ENCODE measurements around the gene ATF7. TPM values are rescaled to one million over a fixed set of nuclear protein-coding genes. Genes with fewer than 3 reads are reported as not detected.

ATF7 gene
- polyA plus RNA-seq, 3 donors, result 21.7 to 27.9 (median 24.4) TPM

DNA sequence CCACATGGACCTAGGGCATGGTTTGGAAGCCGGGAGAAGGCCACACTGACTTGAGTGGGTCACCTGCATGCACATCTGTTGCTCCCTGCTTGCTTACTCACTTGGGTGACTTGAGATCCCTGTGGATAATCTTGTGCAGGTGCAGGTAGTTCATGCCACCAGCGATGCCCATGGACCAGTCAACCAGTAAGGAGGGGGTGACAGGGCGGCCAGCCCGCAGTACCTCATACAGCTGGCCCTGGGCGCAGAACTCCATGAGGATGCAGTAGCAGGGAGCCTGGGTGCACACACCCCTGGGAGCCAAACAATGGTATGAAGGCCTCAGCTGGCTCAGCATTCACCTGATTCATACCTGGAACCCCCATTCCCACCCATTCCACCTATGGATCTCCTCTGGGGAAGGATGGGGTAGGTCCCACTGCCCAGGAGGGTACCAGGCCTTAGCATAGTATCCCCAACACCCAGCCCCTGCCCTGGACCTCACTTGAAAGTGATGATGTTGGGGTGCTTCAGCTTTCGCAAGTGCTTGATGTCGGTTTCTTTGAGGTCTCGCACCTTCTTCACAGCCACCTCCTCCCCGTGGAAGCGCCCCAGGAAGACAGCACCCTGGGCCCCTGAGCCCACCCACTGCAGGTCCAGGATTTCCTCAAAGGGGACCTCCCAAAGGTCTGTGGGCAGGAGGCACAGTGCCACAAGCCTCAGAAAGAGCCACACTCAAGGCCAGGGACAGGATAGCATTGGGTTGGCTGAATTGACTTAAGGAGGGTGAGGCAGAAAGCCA, 140.0 kb downstream of the ATF7 start:
- H3K4me3 Mint-ChIP-seq, result no peak overlapping the region
- no peaks in the 10 kb centered on the region for H3K9me3 ChIP-seq (replicated peaks in 1 of 2; ENCODE audit: control insufficient read depth in 1 of 2, insufficient read depth in 1 of 2, low read length in 2 of 2)
- peaks cover 31 to 37% of the 10 kb centered on the region in 2 donors for H3K36me3 Mint-ChIP-seq
- H3K4me1 ChIP-seq (ENCODE audit: control insufficient read depth in 1 of 2, insufficient read depth in 2 of 2, low read length in 2 of 2), result no peaks in the 10 kb centered on the region
- peaks cover 40 to 69% of the 10 kb centered on the region in 2 donors for H3K36me3 ChIP-seq (replicated peaks in 1 of 2; ENCODE audit: control insufficient read depth in 1 of 2, insufficient read depth in 2 of 2, low read length in 2 of 2)
- WGBS (ENCODE audit: insufficient coverage), result 100% methylated on average over 7 of the region's 10 CpGs
- no peak overlapping the region for H3K9ac ChIP-seq (ENCODE audit: insufficient read depth, low read length, poor library complexity, severe bottlenecking)
- no peaks in the 10 kb centered on the region for H3K27me3 ChIP-seq (ENCODE audit: control insufficient read depth in 2 of 2, insufficient read depth in 2 of 2, low read length in 2 of 2)
- H3K27me3 Mint-ChIP-seq (ENCODE audit: low read depth in 3 of 3), result peaks cover 0 to 2% (median 1%) of the 10 kb centered on the region in 3 donors
- intact Hi-C loops (cut with micrococcal nuclease), result no loop called here
- H3K4me3 ChIP-seq (replicated peaks in 1 of 3; ENCODE audit: low read depth in 2 of 3, low read length in 3 of 3), result no peak overlapping the region
- H3K4me2 ChIP-seq (replicated peaks; ENCODE audit: extremely low read depth, low read length, poor library complexity, severe bottlenecking), result no peak overlapping the region
- peaks cover 55% of the 10 kb centered on the region for H4K20me1 ChIP-seq (ENCODE audit: insufficient read depth, low read length)
- H3K79me2 ChIP-seq (ENCODE audit: insufficient read depth, low read length), result no peaks in the 10 kb centered on the region
- no peak for DNase-seq
- TF ChIP-seq, protein P1, sequence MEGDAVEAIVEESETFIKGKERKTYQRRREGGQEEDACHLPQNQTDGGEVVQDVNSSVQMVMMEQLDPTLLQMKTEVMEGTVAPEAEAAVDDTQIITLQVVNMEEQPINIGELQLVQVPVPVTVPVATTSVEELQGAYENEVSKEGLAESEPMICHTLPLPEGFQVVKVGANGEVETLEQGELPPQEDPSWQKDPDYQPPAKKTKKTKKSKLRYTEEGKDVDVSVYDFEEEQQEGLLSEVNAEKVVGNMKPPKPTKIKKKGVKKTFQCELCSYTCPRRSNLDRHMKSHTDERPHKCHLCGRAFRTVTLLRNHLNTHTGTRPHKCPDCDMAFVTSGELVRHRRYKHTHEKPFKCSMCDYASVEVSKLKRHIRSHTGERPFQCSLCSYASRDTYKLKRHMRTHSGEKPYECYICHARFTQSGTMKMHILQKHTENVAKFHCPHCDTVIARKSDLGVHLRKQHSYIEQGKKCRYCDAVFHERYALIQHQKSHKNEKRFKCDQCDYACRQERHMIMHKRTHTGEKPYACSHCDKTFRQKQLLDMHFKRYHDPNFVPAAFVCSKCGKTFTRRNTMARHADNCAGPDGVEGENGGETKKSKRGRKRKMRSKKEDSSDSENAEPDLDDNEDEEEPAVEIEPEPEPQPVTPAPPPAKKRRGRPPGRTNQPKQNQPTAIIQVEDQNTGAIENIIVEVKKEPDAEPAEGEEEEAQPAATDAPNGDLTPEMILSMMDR (IDR thresholded peaks at IDR 0.05), result no peak
- no peak overlapping the region for H3K27ac ChIP-seq (ENCODE audit: low read depth in 1 of 2, low read length in 2 of 2)
- no peak overlapping the region for H2AFZ ChIP-seq (ENCODE audit: insufficient read depth, low read depth, low read length, poor library complexity, severe bottlenecking)
- peak overlapping the region in 2 of 7 donors; percentile 61 to 63 for H3K27ac Mint-ChIP-seq
- no peaks in the 10 kb centered on the region for H3K4me1 Mint-ChIP-seq
- peaks cover 0 to 1% (median 0%) of the 10 kb centered on the region in 7 donors for H3K9me3 Mint-ChIP-seq

DNA sequence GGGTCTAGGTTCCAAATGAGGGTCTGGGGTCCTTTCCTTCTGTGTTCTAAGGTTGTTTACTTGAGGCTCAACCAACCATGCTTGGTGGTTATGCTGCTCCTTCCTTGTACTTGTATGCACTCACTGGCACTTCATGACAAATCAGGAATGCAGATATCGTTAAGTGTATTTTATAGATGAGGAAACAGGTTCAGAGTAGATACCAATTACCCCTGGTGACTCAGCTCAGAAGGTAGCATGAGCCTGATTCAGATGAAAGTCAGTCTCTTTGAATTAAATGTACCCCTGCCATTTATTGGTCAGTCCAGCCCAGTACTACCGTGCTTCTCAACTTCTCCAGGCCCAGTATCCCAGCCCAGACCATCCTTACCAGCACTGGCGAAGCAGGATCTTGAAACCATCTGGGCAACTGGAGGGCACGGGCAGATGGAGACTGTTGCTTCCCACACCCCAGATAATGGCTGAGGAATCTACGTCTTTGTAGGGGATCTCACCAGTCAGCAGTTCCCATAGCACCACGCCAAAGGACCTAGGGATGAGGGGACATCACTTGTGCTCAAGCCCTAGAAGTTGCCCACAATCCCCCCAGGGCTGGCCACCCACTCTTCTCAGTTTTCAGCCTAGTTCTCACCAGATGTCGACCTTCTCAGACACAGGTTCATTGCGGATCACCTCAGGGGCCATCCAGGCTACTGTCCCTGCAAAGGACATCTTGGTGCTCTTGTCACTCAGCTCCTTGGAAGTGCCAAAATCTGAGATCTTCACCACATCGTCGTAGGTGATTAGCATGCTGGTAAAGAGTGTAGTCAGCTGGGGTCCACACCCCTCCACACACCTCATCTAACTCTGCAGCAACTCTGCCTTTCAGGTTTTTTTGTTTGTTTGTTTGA, 141.3 kb downstream of the ATF7 start:
- Mint-ChIP-seq H3K36me3 (peaks cover 41 to 45% of the 10 kb centered on the region in 2 donors), H3K27me3 (ENCODE audit: low read depth in 3 of 3) (peaks cover 0 to 2% (median 1%) of the 10 kb centered on the region in 3 donors), H3K4me1 (no peaks in the 10 kb centered on the region), H3K4me3 (no peak overlapping the region), H3K27ac (peak overlapping the region in 4 of 7 donors; percentile 9 to 77 (median 71)), H3K9me3 (peaks cover 0 to 1% (median 0%) of the 10 kb centered on the region in 7 donors)
- WGBS (ENCODE audit: insufficient coverage), result 90% methylated on average over 6 of the region's 10 CpGs
- Histone ChIP-seq H3K27me3 (ENCODE audit: control insufficient read depth in 2 of 2, insufficient read depth in 2 of 2, low read length in 2 of 2) (no peaks in the 10 kb centered on the region), H3K4me3 (replicated peaks in 1 of 3; ENCODE audit: low read depth in 2 of 3, low read length in 3 of 3) (no peak overlapping the region), H3K4me2 (replicated peaks; ENCODE audit: extremely low read depth, low read length, poor library complexity, severe bottlenecking) (no peak overlapping the region), H3K36me3 (replicated peaks in 1 of 2; ENCODE audit: control insufficient read depth in 1 of 2, insufficient read depth in 2 of 2, low read length in 2 of 2) (peaks cover 53 to 82% of the 10 kb centered on the region in 2 donors), H3K9ac (ENCODE audit: insufficient read depth, low read length, poor library complexity, severe bottlenecking) (no peak overlapping the region), H3K9me3 (replicated peaks in 1 of 2; ENCODE audit: control insufficient read depth in 1 of 2, insufficient read depth in 1 of 2, low read length in 2 of 2) (no peaks in the 10 kb centered on the region), H2AFZ (ENCODE audit: insufficient read depth, low read depth, low read length, poor library complexity, severe bottlenecking) (no peak overlapping the region), H3K4me1 (ENCODE audit: control insufficient read depth in 1 of 2, insufficient read depth in 2 of 2, low read length in 2 of 2) (no peaks in the 10 kb centered on the region), H4K20me1 (ENCODE audit: insufficient read depth, low read length) (peaks cover 67% of the 10 kb centered on the region), H3K79me2 (ENCODE audit: insufficient read depth, low read length) (no peaks in the 10 kb centered on the region), H3K27ac (ENCODE audit: low read depth in 1 of 2, low read length in 2 of 2) (no peak overlapping the region)
- DNase-seq, result no peak
- intact Hi-C loops (cut with micrococcal nuclease), result no loop called here
- TF ChIP-seq, protein P1 (IDR thresholded peaks at IDR 0.05), result no peak

Data from CD14-positive monocyte (primary cell).